NCI-H187 treated with DMSO at 0.1 percent for 48 hours (cell line): ENCODE data around the gene CA10.
A peak's percentile ranks its signal among the peaks of the same experiment; 100 is the strongest.

Experiments used
- DNase-seq: peaks from one replicate; lab custom pipeline; 2025; lab: John Stamatoyannopoulos, UW

Gene CA10

GRCh38 chr17:51765282-51766135 lies 393.0 kb downstream of the CA10 start:
- DNase-seq = no peak

- peak; percentile 57 for DNase-seq
Measured at GRCh38 chr17:51764387-51764971, 394.0 kb downstream of the CA10 start.

GRCh38 chr17:51763058-51763457 lies 395.5 kb downstream of the CA10 start:
- no peak for DNase-seq

DNA sequence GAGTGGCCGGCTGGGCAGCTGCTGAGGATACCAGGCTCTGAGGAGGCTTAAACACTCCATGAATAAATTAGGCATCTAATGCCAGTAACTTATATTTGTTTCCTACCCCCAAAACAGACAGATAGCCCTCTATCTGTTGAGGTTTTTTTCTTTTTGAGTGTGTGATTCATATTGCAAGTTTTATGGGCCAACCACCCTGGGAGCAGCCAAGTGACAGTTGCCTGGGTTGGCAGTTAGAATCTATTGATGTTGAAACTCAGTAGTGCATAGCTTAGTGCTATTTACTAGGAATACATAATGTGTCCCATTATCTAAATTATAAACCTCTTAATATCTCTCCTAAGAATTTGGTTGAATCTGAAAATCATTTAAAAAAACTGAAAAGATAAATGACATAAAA lies 397.4 kb downstream of the CA10 start:
- DNase-seq = no peak

DNA sequence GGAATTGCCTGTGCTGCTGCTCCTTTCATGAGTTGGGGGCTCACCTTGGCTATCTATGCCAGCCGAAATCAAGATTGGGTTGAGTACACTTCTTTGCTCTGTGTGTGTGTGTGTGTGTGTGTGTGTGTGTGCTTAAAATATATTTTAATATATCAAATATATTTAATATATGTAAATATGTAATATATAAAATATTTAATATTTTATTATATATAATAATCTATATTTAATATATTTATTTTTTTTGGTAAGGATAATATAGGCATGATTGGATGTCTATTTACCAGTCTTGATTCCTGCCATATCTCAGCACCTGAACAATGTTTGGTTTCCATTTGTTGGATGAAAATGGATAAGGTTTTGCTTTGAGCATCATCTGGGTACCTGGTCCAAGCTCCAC lies 399.3 kb downstream of the CA10 start:
- DNase-seq = no peak

GRCh38 chr17:51751072-51751471 lies 407.4 kb downstream of the CA10 start:
- no peak for DNase-seq

- no peak for DNase-seq
Measured at GRCh38 chr17:51748749-51749604, 409.5 kb downstream of the CA10 start.

GRCh38 chr17:51746421-51746820 lies 412.1 kb downstream of the CA10 start:
- DNase-seq = no peak

GRCh38 chr17:51745993-51746392 lies 412.5 kb downstream of the CA10 start:
- no peak for DNase-seq

DNA sequence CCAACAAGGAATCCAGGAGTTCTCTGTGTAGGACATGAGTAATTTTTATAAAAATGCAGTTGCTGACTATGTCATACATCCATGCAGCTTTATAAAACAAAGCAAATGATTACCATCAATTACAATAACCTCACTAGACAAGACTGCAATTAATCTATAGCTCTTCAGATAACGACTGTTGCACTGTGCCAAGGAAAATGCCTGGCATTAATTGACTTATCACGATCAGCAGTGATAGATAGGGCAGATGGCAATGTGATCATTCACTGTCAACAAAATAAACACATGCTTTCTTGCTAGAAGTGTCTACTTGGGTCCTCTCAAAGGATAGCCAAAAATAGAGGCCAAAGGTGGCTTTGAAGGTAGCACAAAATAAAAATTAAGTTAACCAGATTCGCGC lies 415.0 kb downstream of the CA10 start:
- DNase-seq = no peak

GRCh38 chr17:51742571-51742970 lies 415.9 kb downstream of the CA10 start:
- DNase-seq = no peak

DNA sequence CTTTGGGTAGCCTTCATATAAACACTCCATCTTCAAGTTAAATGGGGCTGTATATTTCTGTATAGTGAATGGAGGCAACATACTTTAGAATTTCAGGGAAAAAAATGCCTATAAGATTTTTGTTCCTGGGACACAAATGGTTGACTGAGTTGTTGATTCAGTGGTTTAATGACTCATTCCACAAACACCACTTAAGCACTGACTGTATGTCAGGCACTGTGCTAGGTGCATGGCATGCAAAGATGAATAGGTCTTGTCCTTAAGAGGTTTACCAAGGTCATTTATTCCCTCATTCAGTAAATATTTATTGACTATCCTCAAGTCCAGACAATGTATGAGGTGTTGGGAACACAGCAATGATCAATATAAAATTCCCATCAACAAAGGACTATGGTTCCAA lies 417.1 kb downstream of the CA10 start:
- DNase-seq = no peak

DNA sequence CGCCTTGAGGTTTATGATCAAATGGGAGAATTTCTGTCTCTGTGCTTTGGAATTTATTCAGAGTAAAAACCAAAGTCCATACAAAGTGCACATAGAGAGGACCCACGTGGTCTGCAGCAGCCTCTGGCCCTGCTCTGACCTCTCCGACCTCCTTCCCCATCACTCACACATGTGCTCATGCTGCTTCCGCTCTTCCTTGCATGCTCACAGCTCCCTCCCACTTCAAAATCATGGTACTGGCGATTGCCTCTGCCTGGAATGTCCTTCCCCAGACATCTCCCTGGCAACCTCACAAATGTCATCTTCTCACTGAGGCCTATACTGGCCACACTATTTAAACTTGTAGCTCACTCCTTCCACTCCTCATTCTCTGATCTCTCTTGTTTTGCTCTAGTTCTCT lies 418.0 kb downstream of the CA10 start:
- no peak for DNase-seq

- peak; percentile 45 for DNase-seq
Measured at GRCh38 chr17:51739245-51739886, 419.1 kb downstream of the CA10 start.

GRCh38 chr17:51736356-51736755 lies 422.2 kb downstream of the CA10 start:
- DNase-seq = no peak

GRCh38 chr17:51734976-51735375 lies 423.5 kb downstream of the CA10 start:
- DNase-seq = no peak

DNA sequence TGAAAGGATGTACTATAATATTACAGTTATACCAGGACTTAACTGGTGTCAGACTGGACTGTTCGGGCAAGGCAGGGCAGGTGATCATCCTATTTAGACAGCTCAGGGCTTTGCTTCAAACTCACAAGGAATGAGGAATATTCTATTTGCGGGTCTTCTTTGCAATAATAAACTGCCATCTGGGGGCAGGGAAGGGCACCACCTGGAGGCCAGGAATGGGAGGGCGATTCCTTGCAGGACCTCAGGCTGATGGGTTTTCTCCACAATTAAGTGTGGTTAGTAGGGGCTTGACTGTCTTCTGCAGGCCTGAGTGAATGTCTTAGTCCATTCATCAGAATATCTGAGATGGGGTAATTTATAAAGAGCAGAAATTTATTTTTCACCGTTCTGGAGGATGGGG lies 424.1 kb downstream of the CA10 start:
- no peak for DNase-seq

DNA sequence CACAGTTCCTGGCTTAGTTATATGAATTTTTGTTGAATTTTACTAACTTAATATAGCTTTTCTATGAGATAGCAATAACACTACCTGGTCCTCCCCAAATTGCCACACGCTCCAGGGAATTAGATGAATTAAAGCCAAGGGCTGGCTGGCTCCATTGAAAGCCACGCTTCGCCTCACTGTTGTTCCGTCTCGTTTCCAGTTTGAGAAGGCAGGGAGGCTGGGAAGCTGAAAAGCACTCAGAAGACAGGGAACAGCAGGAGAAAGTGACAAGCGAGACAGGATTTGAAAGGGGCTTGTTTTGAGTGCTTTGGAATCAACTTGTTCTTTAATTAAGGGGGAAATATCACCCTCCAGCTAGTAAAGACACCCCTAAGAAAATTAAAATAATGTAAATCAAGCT lies 425.3 kb downstream of the CA10 start:
- DNase-seq = no peak

DNA sequence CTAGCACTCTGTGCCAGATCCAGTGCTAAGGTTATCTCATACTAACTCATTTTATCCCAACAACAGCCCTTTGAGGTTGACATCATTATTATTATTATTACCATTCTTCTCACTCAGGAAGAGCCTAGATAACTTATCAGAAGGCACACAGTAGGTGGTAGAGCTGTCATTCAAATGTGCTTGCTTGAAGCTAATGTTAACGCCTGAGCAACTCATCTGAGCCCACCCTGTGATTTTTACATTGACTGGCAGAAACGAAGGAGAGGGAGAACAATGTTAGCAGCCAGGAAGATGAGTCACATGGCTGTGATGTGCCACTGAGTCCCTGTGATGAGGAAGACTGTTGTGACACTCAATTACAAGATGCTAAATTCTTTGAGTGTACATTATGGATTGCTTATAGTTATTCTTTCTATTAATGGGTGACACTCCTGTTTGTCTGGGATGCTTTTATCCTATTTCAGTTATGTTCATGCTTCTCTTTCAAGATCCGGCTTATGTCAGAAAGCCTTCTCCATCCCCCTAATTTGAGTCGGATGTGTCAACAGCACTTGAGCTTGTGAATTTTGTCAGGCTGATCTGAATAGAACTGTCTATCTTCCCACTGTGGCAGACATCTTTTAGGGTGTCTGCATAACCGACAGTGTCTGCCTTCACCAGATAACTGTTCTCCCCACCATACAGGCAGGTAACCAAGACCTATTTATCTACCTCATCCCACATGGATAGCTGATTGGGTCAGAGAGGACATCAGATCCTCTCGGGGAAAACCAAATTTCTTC lies 426.4 kb downstream of the CA10 start:
- DNase-seq = no peak

DNA sequence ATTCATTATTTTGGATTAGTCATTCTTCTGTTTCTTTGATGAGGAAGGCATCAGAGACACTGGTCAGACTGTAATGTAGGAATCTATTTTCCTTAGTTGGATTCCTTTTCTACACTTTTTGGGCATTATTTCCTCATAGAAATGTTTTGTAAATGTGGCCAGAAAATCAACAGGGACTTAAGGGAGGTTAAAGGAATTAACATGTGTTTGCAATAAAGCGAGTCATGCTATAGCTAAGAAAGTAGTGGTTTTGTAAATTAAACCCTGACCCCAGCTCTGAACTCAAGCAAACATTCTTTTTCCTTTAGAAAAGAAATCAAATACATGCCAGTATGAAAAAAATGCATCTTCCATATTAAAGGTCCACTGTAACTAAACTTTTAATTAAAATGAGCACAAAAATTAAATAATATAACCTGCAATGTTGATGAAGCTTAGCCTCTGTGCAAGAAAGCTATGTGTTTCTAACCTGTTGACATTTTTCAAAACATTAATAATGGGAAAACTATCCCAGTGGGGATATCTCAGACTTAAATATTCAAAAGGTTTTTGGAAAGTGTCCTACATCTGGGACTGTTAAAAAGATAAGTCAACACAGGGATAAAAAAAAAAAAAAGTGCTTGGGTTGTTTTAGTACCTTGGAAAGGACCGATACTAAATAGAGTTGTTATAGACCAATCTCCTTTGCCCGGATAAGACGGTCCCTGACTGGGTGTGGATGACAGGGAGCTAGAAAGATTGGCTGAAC lies 428.0 kb downstream of the CA10 start:
- DNase-seq = no peak

GRCh38 chr17:51725185-51725584 lies 433.3 kb downstream of the CA10 start:
- no peak for DNase-seq
